ENCODE data around the gene SC5D.

SC5D gene

GRCh38 chr11:121329781-121330395 lies 37.3 kb downstream of the SC5D start:
- DNase-seq (ENCODE audit: low spot score) = no peak

DNA sequence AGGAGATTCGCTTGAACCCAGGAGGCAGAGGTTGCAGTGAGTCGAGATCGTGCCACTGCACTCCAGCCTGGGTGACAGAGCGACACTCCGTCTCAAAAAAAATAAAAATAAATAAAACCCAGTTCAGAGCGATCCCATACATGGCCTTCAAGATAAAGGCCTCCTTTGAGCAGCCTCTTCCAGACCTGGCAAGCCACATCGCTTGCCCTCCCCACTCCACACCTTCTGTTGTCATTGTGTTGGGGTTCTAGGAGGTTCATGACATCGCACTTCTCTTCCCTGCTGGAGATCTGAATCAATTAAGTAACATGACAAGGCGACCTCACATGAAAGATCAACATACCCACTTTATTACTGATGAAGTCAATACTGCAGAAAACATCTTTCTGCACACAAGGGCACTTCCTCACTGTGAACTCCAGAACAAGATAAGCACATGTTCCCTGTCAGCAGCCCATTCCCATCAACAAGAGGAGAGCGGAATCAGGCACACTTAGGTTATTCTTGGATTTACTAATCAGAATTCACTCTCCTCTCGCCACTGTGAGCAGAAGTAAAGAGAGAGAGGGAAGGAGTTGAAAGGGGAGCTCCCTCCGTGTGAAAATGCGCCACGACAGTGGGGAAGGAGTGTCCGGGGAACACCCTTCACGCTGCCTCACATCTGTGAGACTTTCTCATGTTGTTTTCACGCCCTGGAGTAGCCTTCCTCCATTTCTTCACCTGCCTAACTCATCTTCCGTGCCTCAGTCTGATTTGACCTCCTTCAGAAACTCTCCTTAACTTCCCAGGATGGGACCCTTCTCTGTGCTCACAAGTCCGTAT lies 38.3 kb downstream of the SC5D start:
- no peak for DNase-seq (ENCODE audit: low spot score)

DNA sequence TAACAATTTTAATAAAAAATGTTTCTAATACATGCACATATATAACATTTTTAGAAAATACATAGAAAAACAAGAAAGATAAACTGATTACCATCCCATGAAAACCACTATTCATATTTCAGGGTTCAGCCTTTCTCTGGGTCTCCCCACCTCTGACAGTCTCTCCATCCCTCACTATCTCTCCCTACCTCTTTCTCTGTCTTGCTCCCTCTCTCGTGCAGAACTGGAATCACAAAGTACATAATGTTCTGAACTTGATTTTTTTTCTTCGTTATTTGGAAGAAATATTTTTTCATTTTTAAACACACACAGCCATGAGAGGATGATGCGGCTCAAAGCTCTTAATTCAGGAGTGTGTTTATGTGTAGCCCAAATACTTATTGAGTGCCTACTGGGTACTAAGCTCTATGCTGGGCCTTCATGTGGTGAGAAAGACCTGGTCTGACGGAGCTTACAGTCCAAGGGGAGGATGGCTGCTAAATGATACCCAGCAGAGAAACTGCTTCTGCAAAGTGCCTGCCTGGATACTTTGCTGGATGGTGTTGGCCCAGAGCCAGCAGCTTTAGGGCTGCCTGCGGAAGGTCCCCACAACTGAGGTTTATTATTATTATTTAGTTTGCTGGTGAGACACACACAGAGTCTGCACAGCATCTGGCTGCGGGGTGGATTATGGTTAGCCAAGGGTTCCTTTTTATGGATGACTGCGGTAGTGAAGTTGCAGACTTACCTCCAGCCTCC lies 42.6 kb downstream of the SC5D start:
- DNase-seq (ENCODE audit: low spot score) = peak; percentile 24

DNA sequence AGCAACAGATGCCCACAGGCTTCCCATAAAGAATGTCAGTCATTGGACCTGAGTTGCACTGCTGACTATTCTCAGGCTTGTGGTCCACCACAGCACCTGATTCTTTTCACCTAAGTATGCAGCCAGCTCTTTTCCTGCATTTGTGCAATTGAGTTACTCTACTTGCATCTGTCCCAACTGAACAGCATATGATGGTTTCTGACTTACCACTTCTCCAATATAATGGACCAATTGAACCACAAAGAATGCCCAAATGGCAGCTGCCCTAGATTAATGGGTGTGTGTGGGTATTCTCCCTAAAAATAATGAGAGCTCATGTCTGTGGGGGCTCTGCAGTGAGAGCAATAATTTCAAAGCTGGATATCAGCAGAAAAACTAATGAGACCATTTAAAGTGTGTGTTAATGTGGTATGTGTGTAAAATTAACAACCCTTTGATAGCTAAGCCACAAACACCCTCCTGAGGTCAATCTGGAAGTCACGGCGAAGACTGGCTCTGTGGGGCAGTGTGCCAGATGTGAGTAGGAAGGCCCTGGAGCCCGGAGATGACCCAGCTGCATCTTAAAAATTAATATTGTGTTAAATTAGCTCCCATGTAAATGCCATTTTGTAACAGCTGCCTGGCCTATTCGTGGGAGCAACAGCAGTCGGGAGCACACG lies 43.8 kb downstream of the SC5D start:
- no peak for DNase-seq (ENCODE audit: low spot score)

- no peak for DNase-seq (ENCODE audit: low spot score)
These were observed 44.5 kb downstream of the SC5D start for GRCh38 chr11:121337078-121337477.

- DNase-seq (ENCODE audit: low spot score) = no peak
These were observed 45.2 kb downstream of the SC5D start for GRCh38 chr11:121337740-121338272.

DNA sequence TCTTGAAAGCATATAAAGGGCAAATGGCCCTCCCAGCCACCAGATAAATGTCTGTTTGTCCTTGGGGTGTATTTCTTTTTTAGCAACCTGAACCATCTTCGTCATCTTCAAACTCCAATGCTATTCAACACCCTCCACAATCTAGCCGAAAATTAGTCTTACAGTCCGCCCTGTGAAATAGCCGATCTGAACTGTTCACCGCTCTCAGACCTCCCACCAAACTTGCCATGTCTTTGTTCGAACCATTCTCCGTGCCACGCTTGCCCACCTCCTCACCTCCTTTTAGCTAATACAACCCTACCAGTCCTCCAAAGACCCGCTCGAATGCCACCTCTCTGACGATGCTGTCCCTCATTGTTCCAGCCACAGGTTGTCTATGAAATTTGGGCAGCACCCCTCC lies 46.0 kb downstream of the SC5D start:
- no peak for DNase-seq (ENCODE audit: low spot score)

GRCh38 chr11:121340032-121340580 lies 47.5 kb downstream of the SC5D start:
- no peak for DNase-seq (ENCODE audit: low spot score)

- no peak for DNase-seq (ENCODE audit: low spot score)
These were observed 49.0 kb downstream of the SC5D start for GRCh38 chr11:121341609-121342008.

GRCh38 chr11:121344824-121345223 lies 52.3 kb downstream of the SC5D start:
- DNase-seq (ENCODE audit: low spot score) = no peak

DNA sequence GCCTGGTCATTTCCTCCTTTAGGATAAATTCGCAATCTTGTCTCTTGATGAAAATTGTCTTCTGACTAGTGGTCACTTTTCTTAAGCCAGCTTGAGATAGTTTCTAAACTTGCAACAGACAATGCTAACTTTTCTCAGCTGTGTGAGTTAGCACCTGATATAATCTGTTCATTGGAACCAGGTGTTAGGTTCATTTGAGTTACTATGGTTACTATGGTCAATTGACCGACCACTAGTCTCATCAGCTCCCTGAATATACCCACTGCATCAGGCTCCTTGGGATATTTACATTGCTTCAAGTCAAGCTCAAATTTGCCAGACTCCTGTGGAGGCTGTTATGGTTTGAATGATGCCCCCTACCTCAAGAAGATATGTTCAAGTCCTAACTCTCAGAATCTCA lies 54.5 kb downstream of the SC5D start:
- no peak for DNase-seq (ENCODE audit: low spot score)

- DNase-seq (ENCODE audit: low spot score) = no peak
These were observed 55.2 kb downstream of the SC5D start for GRCh38 chr11:121347813-121348212.

DNA sequence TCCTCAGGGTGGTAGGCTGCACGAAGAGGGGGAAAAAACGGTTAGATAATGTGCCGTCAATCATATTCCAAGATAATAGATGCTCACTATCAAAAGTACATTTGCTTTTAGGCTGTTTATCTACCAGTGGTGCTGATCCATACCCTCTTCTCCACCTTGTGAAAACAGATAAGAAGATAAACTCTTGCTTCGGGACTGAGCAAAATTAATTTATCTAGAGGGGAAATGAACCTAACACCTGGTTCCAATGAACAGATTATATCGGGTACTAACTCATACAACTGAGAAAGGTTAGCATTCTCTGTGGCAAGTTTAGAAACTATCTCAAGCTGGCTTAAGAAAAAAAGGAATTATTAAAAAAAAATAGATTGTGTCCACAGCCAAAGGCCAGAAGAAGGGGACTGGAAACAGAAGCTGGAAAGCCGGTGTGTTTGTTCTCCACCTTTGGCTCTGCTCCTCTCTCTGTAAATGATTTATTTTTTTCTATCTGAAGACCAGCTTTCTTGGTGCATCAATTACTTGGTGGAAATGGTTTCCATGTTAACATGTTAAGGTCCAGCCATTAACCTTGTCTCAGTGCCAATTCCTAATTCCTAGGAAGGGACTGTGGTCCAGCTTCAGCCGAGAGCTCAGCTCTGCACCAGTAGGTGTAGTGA lies 55.8 kb downstream of the SC5D start:
- DNase-seq (ENCODE audit: low spot score) = no peak

DNA sequence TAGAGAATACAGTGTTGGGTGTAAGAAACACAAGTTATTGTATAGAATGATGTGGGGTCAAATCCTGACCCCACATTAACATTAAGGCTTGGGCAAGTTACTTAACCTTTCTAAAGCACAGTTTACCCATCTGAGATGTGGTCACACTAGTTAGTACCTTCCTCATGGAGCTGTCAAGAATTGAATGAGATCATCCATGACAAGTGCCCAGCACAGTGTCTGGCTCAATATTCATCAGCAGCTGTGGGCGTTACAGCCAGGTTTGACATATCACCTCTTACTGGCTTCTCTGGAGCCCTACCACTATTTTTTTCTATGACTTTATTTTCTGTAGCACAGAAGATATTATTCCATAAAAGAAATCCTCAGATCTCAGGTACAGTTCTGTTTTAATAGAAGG lies 57.2 kb downstream of the SC5D start:
- DNase-seq (ENCODE audit: low spot score) = no peak

DNA sequence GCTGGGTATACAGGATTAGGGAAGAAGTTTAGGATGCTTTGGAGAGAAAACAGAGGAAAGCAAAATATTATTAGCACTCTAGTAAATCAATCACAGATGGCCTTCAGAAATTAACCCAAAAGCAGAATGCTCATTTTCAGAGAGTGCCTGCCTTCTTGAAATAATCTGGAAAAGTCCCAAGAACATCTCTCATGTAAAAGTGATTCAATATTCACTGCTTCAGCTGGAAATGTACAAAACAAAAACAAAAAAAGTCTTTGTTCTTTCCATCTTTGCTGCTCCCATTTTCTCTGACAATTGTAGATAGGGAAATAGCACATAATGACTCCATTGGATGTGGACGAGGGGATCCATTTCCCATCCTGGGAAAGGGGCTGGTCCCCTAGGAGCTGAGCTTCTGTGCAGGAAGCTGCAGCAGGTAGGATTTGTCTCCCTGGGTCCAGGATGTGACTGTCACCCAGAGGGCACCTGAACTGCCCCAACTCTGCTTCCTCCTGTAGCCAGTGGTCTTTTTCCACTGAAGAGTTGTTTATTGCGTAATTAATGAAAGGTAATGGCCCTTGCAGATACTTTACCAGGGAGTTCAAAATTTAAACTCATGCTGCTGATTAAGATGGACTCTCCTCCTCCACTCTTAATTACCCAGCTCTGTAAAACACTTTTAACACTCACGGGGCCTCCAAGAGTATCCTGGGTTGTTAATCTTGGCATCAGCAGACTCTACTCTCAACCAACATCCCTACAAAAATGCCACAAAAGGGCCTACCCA lies 57.9 kb downstream of the SC5D start:
- DNase-seq (ENCODE audit: low spot score) = no peak

- no peak for DNase-seq (ENCODE audit: low spot score)
These were observed 58.6 kb downstream of the SC5D start for GRCh38 chr11:121351083-121351630.

DNA sequence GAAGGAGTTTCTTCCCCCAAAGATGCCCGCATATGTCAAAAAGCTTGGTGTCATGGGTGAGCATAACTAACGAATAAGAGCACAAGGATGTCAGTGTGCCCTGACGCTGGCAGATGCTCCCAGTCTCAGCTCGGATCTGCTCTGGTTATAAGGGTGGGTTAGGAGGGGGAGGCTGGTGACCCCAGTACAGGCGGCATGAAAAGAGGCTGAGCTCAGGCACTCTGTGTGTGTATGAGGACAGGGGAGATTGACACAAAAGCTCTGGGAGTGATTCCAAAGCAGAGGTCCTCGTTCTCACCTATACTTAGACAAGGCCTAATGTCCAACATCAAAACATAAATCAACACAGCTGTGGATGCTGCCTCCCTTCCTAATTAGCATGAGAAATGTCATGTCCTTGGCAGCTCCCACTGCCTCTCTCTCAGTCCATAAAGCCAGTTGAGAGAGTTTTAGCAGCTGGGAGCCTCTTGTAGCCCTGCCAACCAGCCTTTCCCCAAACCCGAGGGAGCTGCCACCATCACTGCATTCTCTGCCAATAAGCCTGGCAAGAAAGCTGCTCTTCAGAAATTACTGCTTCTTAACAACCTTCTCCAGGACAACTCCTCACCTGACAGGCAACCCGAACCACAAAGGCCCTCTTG lies 59.8 kb downstream of the SC5D start:
- no peak for DNase-seq (ENCODE audit: low spot score)

- DNase-seq (ENCODE audit: low spot score) = no peak
These were observed 61.6 kb downstream of the SC5D start for GRCh38 chr11:121354192-121354591.

- DNase-seq (ENCODE audit: low spot score) = no peak
These were observed 63.8 kb downstream of the SC5D start for GRCh38 chr11:121356357-121356756.
